SK-N-SH (cell line): ENCODE results near the gene EFCAB12.

Experiments used
- CTCF ChIP-seq: fragments of 200-600 bp; sonication (generic); IDR thresholded peaks from 2 replicates; pipeline ENCODE4 v1.6.1; 2017; ENCODE audit warnings: antibody characterized with exemption, mild to moderate bottlenecking, moderate library complexity
- EP300 ChIP-seq, 2 experiments: IDR thresholded peaks; 2 replicates each; pipeline versions ENCODE4 v1.4.0 to v1.6.1; 2012; ENCODE audit warnings: borderline replicate concordance in 1 of 2, low read depth in 1 of 2, low read length in 1 of 2
- FOSL2 ChIP-seq: IDR thresholded peaks from 2 replicates; pipeline ENCODE4 v1.4.0; 2012; ENCODE audit warnings: low read depth, mild to moderate bottlenecking, moderate library complexity, borderline replicate concordance
- FOXM1 ChIP-seq: IDR thresholded peaks from 2 replicates; pipeline ENCODE4 v1.4.0; 2012; ENCODE audit warnings: low read depth, mild to moderate bottlenecking
- GABPA ChIP-seq: IDR thresholded peaks from 2 replicates; pipeline ENCODE4 v1.4.0; 2012; ENCODE audit warnings: low read depth, mild to moderate bottlenecking
- MEF2A ChIP-seq: IDR thresholded peaks from 2 replicates; pipeline ENCODE4 v1.4.0; 2012; ENCODE audit warnings: low read depth, borderline replicate concordance
- MXI1 ChIP-seq: IDR thresholded peaks from 2 replicates; pipeline ENCODE4 v1.6.1; 2012; ENCODE audit warnings: mild to moderate bottlenecking, low read depth, low read length, improper control_type of control experiment
- POLR2AphosphoS5 ChIP-seq: IDR thresholded peaks from 2 replicates; pipeline ENCODE4 v1.6.1; 2012; ENCODE audit warnings: low read depth, low read length
- RCOR1 ChIP-seq: fragments of 150-350 bp; IDR thresholded peaks from 2 replicates; pipeline ENCODE4 v1.6.1; 2017; ENCODE audit warnings: antibody characterized with exemption, low read length
- TAF1 ChIP-seq: IDR thresholded peaks from 2 replicates; pipeline ENCODE4 v1.6.1; 2012; ENCODE audit warnings: low read depth, mild to moderate bottlenecking, low read length, moderate library complexity, borderline replicate concordance
- TF ChIP-seq, protein P1 (sequence below): IDR thresholded peaks from 2 replicates; pipeline ENCODE4 v1.4.0; 2012; ENCODE audit warnings: low read depth
- TF ChIP-seq, protein P2 (sequence below): IDR thresholded peaks from 2 replicates; pipeline ENCODE4 v1.6.1; 2012; ENCODE audit warnings: mild to moderate bottlenecking, low read depth, low read length, moderate library complexity
- TF ChIP-seq, protein P3 (sequence below): fragments of 150-350 bp; IDR thresholded peaks from 2 replicates; pipeline ENCODE4 v1.6.1; 2016; ENCODE audit warnings: mild to moderate bottlenecking, low read depth, low read length

GRCh38 chr3:129409541-129409940 lies 18.9 kb downstream of the EFCAB12 start:
- TF ChIP-seq, protein P1, sequence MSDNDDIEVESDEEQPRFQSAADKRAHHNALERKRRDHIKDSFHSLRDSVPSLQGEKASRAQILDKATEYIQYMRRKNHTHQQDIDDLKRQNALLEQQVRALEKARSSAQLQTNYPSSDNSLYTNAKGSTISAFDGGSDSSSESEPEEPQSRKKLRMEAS, result no peak
- no peak for TF ChIP-seq CTCF
- TF ChIP-seq MXI1, result no peak
- TF ChIP-seq, protein P2, sequence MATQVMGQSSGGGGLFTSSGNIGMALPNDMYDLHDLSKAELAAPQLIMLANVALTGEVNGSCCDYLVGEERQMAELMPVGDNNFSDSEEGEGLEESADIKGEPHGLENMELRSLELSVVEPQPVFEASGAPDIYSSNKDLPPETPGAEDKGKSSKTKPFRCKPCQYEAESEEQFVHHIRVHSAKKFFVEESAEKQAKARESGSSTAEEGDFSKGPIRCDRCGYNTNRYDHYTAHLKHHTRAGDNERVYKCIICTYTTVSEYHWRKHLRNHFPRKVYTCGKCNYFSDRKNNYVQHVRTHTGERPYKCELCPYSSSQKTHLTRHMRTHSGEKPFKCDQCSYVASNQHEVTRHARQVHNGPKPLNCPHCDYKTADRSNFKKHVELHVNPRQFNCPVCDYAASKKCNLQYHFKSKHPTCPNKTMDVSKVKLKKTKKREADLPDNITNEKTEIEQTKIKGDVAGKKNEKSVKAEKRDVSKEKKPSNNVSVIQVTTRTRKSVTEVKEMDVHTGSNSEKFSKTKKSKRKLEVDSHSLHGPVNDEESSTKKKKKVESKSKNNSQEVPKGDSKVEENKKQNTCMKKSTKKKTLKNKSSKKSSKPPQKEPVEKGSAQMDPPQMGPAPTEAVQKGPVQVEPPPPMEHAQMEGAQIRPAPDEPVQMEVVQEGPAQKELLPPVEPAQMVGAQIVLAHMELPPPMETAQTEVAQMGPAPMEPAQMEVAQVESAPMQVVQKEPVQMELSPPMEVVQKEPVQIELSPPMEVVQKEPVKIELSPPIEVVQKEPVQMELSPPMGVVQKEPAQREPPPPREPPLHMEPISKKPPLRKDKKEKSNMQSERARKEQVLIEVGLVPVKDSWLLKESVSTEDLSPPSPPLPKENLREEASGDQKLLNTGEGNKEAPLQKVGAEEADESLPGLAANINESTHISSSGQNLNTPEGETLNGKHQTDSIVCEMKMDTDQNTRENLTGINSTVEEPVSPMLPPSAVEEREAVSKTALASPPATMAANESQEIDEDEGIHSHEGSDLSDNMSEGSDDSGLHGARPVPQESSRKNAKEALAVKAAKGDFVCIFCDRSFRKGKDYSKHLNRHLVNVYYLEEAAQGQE, result no peak
- TF ChIP-seq, protein P3, sequence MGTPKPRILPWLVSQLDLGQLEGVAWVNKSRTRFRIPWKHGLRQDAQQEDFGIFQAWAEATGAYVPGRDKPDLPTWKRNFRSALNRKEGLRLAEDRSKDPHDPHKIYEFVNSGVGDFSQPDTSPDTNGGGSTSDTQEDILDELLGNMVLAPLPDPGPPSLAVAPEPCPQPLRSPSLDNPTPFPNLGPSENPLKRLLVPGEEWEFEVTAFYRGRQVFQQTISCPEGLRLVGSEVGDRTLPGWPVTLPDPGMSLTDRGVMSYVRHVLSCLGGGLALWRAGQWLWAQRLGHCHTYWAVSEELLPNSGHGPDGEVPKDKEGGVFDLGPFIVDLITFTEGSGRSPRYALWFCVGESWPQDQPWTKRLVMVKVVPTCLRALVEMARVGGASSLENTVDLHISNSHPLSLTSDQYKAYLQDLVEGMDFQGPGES, result no peak
- no peak for TF ChIP-seq MEF2A
- no peak for TF ChIP-seq POLR2AphosphoS5
- TF ChIP-seq TAF1, result no peak
- no peak for TF ChIP-seq RCOR1
- TF ChIP-seq FOXM1, result no peak
- no peak for TF ChIP-seq GABPA
- TF ChIP-seq EP300 (IDR thresholded peaks at IDR 0.05; ENCODE audit: borderline replicate concordance in 1 of 2, low read depth in 1 of 2, low read length in 1 of 2), result no peak
- TF ChIP-seq FOSL2, result no peak
